Suppressor macrophage treated with lipopolysaccharide for 4 hours (primary cell): ENCODE data around the gene HOPX.
"Not testable (repeated sequence)": the region's sequence is repeated elsewhere in the genome, so short reads cannot be mapped to it uniquely, and the experiment has no call there.

ENCODE experiments used
- DNase-seq: peaks from one replicate; pipeline ENCODE4 v3.0.0-alpha.2; 2020

The HOPX gene

GRCh38 chr4:56653461-56654237, 27.4 kb downstream of the HOPX start:
- DNase-seq, result no peak

GRCh38 chr4:56652196-56652595, 28.9 kb downstream of the HOPX start:
- no peak for DNase-seq

GRCh38 chr4:56651056-56651350, 30.1 kb downstream of the HOPX start:
- DNase-seq, result no peak

DNA sequence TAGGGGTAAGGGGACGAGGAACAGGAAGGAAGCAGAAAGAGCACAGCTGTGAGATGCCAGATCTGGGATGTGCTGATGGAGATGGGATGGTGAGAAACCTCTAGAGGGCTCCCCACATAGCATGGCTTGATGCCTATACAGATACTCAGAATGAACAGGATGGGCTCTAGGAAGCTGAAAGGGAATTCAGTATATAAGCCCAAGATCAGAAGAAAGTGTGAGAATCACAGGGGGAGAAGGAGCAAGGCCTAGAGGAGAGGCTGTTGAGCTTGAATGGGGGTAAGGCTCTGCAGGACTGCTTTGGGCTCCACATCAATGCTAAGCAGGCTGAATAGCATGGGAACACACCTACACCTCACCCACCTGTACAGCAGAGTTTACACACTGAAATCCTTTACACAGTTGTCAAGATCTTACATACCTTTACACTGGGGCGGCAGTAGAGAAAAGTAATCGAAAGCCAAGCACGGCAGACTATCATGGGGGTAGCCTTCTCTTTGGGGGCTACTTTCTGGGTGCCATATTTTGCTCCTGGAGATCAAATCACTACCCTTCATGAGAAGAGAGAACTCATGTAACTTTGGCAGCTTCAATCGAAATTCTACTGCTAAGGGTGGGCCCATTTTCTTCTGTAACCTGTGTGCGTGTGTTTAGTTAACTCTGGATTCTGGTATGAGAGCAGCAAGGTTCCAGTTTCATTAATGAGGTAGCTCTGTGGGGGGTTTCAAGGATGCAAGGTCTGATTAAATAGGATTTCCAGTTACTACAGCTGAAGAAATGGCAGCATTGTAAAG, 30.6 kb downstream of the HOPX start:
- DNase-seq, result no peak

GRCh38 chr4:56649445-56650261, 31.4 kb downstream of the HOPX start:
- peak; percentile 68 for DNase-seq

DNA sequence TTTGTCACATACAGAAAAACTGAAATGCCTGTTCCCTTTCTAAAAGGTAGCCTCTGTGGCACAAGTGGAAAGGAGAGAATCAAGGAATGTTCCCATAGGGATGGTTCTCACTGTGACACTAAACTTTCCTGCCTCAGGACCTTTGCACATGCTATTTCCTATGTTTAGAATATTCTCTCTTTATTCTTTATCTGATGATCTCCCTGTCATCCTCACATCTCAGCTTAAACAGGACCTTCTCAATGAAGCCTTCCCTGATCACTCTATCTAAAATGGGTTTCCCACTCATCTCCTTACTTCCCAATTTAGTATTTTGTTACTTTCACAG, 32.3 kb downstream of the HOPX start:
- DNase-seq, result no peak

DNA sequence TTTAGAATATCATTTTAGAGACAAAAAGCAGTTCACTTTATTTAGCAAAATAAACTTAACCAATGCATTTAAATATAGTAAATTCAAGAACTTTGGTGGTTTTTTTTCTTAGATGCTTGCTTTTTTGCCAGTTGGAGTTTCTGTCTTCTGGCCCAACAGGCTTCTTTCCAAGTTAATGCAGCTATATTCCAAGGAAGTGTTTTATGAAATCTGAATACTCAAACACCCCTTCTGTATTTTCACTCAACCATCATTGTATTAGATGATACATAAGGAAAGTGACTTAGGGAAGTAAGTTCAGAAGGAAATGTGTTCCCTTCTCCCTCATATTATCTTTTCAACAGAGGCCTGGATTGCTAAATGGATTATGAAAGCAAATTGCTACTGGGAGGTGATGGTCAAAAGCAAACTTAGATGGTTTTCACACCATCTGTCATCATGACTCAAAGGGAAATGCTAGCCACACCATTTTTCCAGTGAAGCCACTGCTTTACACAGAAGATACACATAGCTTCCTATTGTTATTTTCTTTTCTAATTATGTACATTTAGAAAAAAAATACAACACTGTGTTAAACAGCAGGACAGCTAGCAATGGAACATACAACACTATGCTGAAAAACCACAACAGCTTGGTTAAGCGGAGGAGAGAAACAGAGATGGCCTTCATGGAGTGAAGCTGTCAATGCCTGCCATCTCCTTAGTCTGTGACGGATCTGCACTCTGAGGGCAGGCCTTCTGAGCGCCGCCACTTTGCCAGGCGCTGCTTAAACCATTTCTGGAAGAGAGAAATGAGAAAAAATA, 32.9 kb downstream of the HOPX start:
- DNase-seq, result peak; percentile 88

DNA sequence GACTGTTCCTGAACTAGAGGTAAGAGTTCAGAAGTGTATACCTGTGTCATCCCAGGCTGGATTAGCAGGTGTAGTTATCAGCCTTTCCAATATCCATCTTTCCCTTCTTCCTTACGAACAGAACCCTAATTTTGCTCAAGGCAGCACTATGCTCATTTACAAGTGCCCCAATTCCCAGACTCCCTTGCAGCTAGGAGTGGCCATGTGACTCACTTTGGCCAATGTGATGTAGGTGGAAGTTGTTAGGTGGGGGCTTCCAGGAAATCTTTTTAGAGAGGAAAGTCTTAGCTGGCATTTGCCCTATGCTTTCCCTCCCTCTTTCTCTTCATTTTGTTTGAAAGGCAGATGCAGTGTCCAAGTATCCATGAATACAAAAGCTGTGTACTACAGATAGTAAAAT, 34.8 kb downstream of the HOPX start:
- DNase-seq, result no peak

GRCh38 chr4:56643596-56643995, 37.5 kb downstream of the HOPX start:
- no peak for DNase-seq

GRCh38 chr4:56641494-56642051, 39.5 kb downstream of the HOPX start:
- DNase-seq, result peak; percentile 46

DNA sequence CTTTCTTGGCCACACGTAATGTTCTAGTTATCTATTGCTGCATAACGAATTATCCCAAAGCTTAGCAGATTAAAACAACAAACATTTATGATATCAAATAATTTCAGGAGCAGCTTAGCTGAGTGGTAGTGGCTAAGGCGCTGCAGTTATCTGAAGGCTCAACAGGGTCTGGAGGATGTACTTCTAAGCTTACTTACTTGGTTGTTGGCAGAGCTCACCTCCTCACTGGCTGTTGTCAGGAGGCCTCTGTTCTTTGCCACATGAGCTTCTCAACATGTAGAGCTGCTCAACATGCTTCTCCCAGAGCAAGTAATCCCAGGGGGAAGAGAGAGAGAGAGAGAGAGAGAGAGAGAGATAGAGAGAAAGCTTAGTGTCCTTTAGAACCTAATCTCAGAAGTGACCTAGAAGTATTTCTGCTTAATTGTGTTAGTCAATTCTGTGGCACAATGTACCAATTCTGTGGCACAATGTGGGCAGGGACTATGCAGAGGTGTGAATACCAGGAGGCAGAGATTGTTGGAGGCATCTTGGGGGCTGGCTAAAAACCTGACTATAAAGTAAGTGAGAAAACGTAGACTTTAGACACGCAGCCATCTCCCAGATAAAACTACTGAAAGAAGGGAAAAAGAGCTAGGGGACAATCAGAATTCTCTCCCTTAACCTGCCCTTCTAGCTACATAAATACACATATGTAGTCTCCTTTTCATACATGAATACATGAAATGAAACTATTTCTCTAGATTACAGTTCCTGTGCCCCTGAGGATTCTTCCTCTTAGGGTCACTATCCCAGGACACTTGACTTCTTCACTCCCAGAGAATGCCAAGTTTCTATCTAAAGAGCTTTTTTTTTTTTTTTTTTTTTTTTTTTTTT, 40.2 kb downstream of the HOPX start:
- DNase-seq, result no peak

DNA sequence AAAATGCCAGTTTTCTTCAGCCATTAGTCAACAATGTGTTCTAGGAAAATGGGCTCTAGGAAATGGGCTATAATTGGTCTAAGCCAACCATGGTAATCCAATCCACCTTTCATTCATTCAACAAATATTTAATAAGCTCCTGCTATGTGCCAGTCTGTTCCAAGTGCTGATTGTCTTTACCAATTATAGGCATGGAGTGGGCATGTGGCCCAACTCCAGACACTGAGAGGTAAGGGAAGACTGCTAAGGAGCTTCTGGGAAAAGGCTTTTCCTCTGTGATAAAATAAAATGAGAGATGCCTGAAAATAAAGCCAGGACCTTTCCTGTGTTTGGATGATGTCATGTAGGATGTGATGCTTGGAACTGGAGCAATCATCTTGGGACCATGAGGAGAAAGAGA, 43.3 kb downstream of the HOPX start:
- DNase-seq, result no peak

DNA sequence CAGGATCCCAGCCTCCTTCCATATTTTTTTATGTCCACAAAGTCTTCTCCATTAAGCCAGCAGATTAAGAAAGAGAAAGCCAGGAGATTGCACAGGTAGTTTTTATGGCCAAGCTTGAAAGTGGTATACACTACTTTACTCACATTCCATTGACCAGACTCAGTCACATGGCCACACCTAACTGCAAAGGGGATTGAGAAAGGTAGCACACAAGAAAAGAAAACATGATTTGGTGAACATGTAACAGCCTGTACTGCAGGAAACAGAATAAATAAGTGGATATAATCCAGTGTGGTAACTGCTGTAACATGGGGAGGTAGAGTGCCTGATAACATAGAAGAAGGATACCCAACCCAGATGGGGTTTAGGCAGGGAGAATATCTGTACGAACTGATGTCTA, 43.9 kb downstream of the HOPX start:
- no peak for DNase-seq

- DNase-seq, result not testable (repeated sequence)
Measured at GRCh38 chr4:56634954-56635353, 46.1 kb downstream of the HOPX start.

GRCh38 chr4:56633486-56633885, 47.6 kb downstream of the HOPX start:
- no peak for DNase-seq

GRCh38 chr4:56630876-56631666, 50.0 kb downstream of the HOPX start:
- no peak for DNase-seq

- DNase-seq, result no peak
Measured at GRCh38 chr4:56628592-56628991, 52.5 kb downstream of the HOPX start.

- DNase-seq, result no peak
Measured at GRCh38 chr4:56627985-56628384, 53.1 kb downstream of the HOPX start.

DNA sequence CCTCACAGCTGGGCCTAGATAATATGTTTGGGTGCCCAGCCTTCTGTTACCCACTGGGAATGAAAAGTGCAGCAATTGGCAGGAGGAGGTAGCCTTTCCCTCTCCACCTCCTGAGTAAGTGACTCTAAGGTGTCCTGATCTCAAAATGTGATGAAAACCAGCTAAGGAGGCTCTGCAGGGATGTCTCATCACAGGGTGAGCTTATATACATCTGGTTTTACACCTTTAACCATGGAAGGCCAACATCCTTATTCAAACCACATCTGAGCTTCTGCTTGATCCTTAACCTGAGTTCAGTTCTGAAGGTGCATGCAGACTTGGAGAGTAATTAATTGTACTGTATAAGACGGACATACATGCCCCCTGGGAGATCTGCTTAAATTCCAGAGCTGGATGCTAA, 53.7 kb downstream of the HOPX start:
- no peak for DNase-seq

DNA sequence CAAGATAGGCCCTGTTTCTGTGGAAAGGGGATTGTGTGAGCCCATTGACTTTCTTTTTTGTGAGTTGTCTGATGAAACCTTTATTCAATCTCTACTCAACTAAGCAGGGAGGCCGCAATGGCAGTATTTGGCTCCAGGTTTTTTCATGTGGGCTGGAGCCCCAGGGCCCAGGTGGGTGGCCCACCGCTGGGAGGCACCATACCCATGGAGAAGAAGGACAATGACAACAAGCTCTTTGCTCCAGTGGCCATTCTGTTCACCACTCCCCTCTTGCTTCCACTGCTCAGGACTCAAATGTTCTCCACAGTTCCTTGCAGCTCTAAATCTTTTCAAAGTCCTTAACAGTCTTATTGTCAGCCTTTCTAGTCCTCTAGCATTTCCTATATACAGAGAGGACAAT, 54.1 kb downstream of the HOPX start:
- DNase-seq, result no peak

DNA sequence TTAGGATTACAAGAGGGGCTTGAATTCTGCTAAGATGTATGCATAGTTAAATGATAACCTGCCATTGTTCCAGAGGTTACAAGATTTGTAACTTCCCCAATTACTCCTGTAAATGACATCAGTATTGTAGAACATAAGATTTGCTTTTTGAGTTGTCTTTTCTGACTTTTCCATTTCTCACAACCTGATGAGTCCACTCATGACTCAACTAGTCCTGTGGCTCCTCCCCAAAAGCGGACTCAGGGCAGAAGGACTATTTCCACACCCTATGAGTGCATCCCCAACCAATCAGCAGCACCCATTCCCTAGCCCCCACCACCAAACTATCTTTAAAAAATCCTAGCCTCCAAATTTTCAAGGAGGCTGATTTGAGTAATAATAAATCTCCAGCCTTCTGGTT, 54.7 kb downstream of the HOPX start:
- peak; percentile 12 for DNase-seq
